Calu3 (cell line): ENCODE results near the gene LHX4. TPM values are rescaled to one million over a fixed set of nuclear protein-coding genes. Genes with fewer than 3 reads are reported as not detected.

Experiments used
- BruUV-seq: library from RNA; stranded (reverse); fragments of 400-500 nt; replicated peaks from 2 replicates; lab custom pipeline; 2021; lab: Mats Ljungman, UMichigan
- CTCF ChIA-PET: fragments of 300-600 bp; sonication (Branson Sonifier 250); formaldehyde crosslinking; loops from one replicate; lab custom pipeline; 2022; ENCODE audit warnings: antibody characterized with exemption; lab: Charles Lee
- DNase-seq: peaks from one replicate; pipeline ENCODE4 v3.0.0; 2022
- H3K27ac Mint-ChIP-seq: one replicate; pipeline ENCODE4 v1.8.0; 2022; ENCODE audit warnings: mixed read lengths; ENCODE audit not compliant: unreplicated experiment
- H3K27me3 Mint-ChIP-seq: one replicate; pipeline ENCODE4 v1.8.0; 2022; ENCODE audit warnings: mixed read lengths; ENCODE audit not compliant: unreplicated experiment
- H3K36me3 Mint-ChIP-seq: one replicate; pipeline ENCODE4 v1.8.0; 2022; ENCODE audit warnings: mild to moderate bottlenecking, moderate library complexity, mixed read lengths; ENCODE audit not compliant: insufficient read depth, unreplicated experiment
- H3K4me1 Mint-ChIP-seq: one replicate; pipeline ENCODE4 v1.8.0; 2022; ENCODE audit warnings: mild to moderate bottlenecking, low read depth, mixed read lengths; ENCODE audit not compliant: unreplicated experiment
- H3K4me3 Mint-ChIP-seq: one replicate; pipeline ENCODE4 v1.8.0; 2022; ENCODE audit warnings: mild to moderate bottlenecking, low read depth, moderate library complexity, mixed read lengths; ENCODE audit not compliant: unreplicated experiment
- H3K9me3 Mint-ChIP-seq: one replicate; pipeline ENCODE4 v1.8.0; 2022; ENCODE audit warnings: low read depth, mixed read lengths; ENCODE audit not compliant: unreplicated experiment
- CTCF ChIP-seq: fragments of 200-600 bp; IDR thresholded peaks from one replicate; pipeline ENCODE4 v1.8.0; 2022; ENCODE audit warnings: antibody characterized with exemption; ENCODE audit not compliant: unreplicated experiment
- intact Hi-C: fragments of 100-400 bp; cut with micrococcal nuclease; formaldehyde crosslinking; loops from one replicate; pipeline ENCODE4 v1.10.0; 2022; ENCODE audit not compliant: unreplicated experiment
- total RNA-seq: library from RNA; stranded (reverse); gene quantifications from 2 replicates; pipeline ENCODE4 v1.2.3, GENCODE V29; 2022

Gene LHX4
- total RNA-seq, 1 experiment from 2014 or later = 0.19 TPM

- CTCF ChIA-PET = interaction anchor here (0.6 kb wide), 1 partner anchor 189 kb away, joined by 4 read pairs; no protein-coding TSS in a partner anchor
- intact Hi-C loops = no loop called here
- no TSS peak for BruUV-seq
- no peak for DNase-seq
- Mint-ChIP-seq H3K4me3 (no peak overlapping the region), H3K9me3 (no peaks in the 10 kb centered on the region), H3K36me3 (peaks cover 6% of the 10 kb centered on the region), H3K27me3 (peaks cover 93% of the 10 kb centered on the region), H3K27ac (no peak overlapping the region), H3K4me1 (peaks cover 22% of the 10 kb centered on the region)
- TF ChIP-seq CTCF = no peak
Measured at GRCh38 chr1:180238675-180239074, 8.6 kb downstream of the LHX4 start.

DNA sequence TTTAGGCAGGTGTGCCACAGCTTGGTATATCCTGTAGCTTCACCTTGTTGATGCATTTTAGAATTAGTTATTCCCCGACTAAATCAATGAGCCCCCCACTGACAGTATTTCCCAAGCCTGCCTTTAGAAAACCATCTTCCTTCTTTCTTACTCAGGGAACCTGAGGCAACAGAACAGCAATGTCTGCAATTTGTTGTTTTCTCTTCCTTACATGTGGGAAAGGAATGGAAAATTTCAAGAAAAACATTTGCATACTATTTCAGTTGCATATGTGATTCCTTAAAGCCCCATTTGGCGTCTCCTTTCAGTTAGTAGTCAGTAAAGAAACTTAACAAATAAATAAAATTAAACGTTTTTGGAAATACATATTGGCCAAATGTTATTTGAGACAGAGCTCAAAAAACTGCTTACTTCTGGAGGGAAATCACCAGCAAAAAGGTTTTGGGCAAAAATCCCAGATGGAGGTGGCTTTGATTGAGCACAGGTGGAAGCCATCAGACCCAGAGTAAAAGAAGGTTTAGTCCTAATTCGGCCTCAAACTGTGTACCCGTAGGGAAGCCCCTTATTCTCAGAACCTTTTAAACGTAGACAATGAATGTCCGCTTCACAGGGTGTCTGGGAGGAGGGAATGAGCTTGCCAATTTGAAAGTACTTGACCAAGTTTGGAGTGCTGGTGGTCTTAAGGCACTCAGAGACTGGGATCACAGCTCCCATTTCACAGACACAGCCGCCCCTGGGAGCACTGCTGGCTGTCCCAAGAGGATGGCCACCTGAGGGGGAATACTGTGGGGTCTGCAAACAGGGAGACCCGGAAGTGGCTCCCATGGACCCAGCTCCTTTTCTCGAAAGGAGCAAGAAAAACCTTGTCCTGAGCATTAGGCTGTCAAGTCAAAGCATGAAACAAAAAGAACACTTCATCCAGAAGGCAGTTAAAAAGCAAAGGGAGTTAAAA lies 9.4 kb downstream of the LHX4 start:
- H3K27ac Mint-ChIP-seq = no peak overlapping the region
- no peak for TF ChIP-seq CTCF

GRCh38 chr1:180241716-180242544 lies 11.9 kb downstream of the LHX4 start:
- H3K9me3 Mint-ChIP-seq = no peaks in the 10 kb centered on the region
- peaks cover 60% of the 10 kb centered on the region for H3K27me3 Mint-ChIP-seq
- DNase-seq = no peak
- no peak overlapping the region for H3K27ac Mint-ChIP-seq
- H3K4me1 Mint-ChIP-seq = peaks cover 3% of the 10 kb centered on the region
- CTCF ChIA-PET = no interaction called here
- intact Hi-C loops = no loop called here
- no peaks in the 10 kb centered on the region for H3K36me3 Mint-ChIP-seq
- TF ChIP-seq CTCF = no peak
- H3K4me3 Mint-ChIP-seq = no peak overlapping the region
- no TSS peak for BruUV-seq

More for the DNA sequence above, 9.4 kb downstream of the LHX4 start:
- Mint-ChIP-seq H3K4me3 (no peak overlapping the region), H3K27me3 (peaks cover 85% of the 10 kb centered on the region), H3K4me1 (peaks cover 15% of the 10 kb centered on the region), H3K36me3 (peaks cover 2% of the 10 kb centered on the region), H3K9me3 (no peaks in the 10 kb centered on the region)
- intact Hi-C loops = no loop called here
- no peak for DNase-seq
- BruUV-seq = no TSS peak
- CTCF ChIA-PET = interaction anchor here (0.6 kb wide), 1 partner anchor 190 kb away, joined by 4 read pairs; no protein-coding TSS in a partner anchor

- no peaks in the 10 kb centered on the region for H3K36me3 Mint-ChIP-seq
- no peak overlapping the region for H3K4me3 Mint-ChIP-seq
- CTCF ChIA-PET = interaction anchor here (0.5 kb wide), 1 partner anchor 105 kb away, joined by 3 read pairs; no protein-coding TSS in a partner anchor
- BruUV-seq = no TSS peak
- no peak overlapping the region for H3K27ac Mint-ChIP-seq
- no peak for TF ChIP-seq CTCF
- H3K9me3 Mint-ChIP-seq = no peaks in the 10 kb centered on the region
- H3K27me3 Mint-ChIP-seq = peaks cover 43% of the 10 kb centered on the region
- no peak for DNase-seq
- H3K4me1 Mint-ChIP-seq = peaks cover 8% of the 10 kb centered on the region
- intact Hi-C loops = no loop called here
Measured at GRCh38 chr1:180243517-180244221, 13.6 kb downstream of the LHX4 start.
